GM19035 (cell line): ENCODE measurements around the gene PERM1.
"Not testable (repeated sequence)": the region's sequence is repeated elsewhere in the genome, so short reads cannot be mapped to it uniquely, and the experiment has no call there.

ENCODE experiments used
- ATAC-seq: cut with Tn5 transposase; IDR thresholded peaks from one replicate; pipeline ENCODE4 v1.9.1; 2021; ENCODE audit not compliant: unreplicated experiment

Gene PERM1

GRCh38 chr1:1014799-1015681 lies 33.1 kb upstream of the PERM1 start:
- ATAC-seq = no peak

GRCh38 chr1:1013922-1014648 lies 32.2 kb upstream of the PERM1 start:
- no peak for ATAC-seq

- peak; percentile 82 for ATAC-seq
Measured at GRCh38 chr1:1013105-1013921, 31.4 kb upstream of the PERM1 start, which contains the start of gene ISG15. ISG15 (plus strand) TSS chr1:1013497; CDS start chr1:1013574, 77 bp downstream.

- ATAC-seq = not testable (repeated sequence)
Measured at GRCh38 chr1:1012736-1013104, 30.8 kb upstream of the PERM1 start.

- no peak for ATAC-seq
Measured at GRCh38 chr1:1011396-1011949, 29.6 kb upstream of the PERM1 start.

GRCh38 chr1:1010131-1010530 lies 28.2 kb upstream of the PERM1 start:
- not testable (repeated sequence) for ATAC-seq

- no peak for ATAC-seq
Measured at GRCh38 chr1:1006305-1007159, 24.6 kb upstream of the PERM1 start.

- ATAC-seq = no peak
Measured at GRCh38 chr1:1005774-1006304, 23.9 kb upstream of the PERM1 start.

- ATAC-seq = no peak
Measured at GRCh38 chr1:1004780-1005697, 23.1 kb upstream of the PERM1 start.

- no peak for ATAC-seq
Measured at GRCh38 chr1:1004420-1004779, 22.5 kb upstream of the PERM1 start.

GRCh38 chr1:1003618-1004419 lies 21.9 kb upstream of the PERM1 start:
- no peak for ATAC-seq

- no peak for ATAC-seq
Measured at GRCh38 chr1:1001057-1001783, 19.3 kb upstream of the PERM1 start.

- ATAC-seq = no peak
Measured at GRCh38 chr1:1000357-1001056, 18.6 kb upstream of the PERM1 start.

- ATAC-seq = no peak
Measured at GRCh38 chr1:999725-1000356, 17.9 kb upstream of the PERM1 start, which contains the start of gene HES4. HES4 (minus strand) TSS chr1:1000097; CDS start chr1:999973, 124 bp downstream.

GRCh38 chr1:998995-999724 lies 17.3 kb upstream of the PERM1 start:
- ATAC-seq = no peak

- no peak for ATAC-seq
Measured at GRCh38 chr1:998745-998994, 16.8 kb upstream of the PERM1 start.
